GM20000 (cell line): ENCODE data around the gene ANKRD44.
A peak's percentile ranks its signal among the peaks of the same experiment; 100 is the strongest.

Source experiments
- DNase-seq: peaks from one replicate; pipeline ENCODE4 v3.0.0; 2012; ENCODE audit warnings: low spot score
- CTCF ChIP-seq: IDR thresholded peaks from 2 replicates; pipeline ENCODE4 v1.5.1; 2012; ENCODE audit warnings: mild to moderate bottlenecking, control low read depth; ENCODE audit errors: extremely low read depth, missing control alignments

The ANKRD44 gene

GRCh38 chr2:197156771-197157170, 153.8 kb downstream of the ANKRD44 start:
- DNase-seq: no peak
- no peak for TF ChIP-seq CTCF

GRCh38 chr2:197152451-197153228, 157.9 kb downstream of the ANKRD44 start:
- DNase-seq: no peak
- no peak for TF ChIP-seq CTCF

- no peak for DNase-seq
- no peak for TF ChIP-seq CTCF
Observed at GRCh38 chr2:197149546-197149945, 161.0 kb downstream of the ANKRD44 start.

GRCh38 chr2:197148401-197148800, 162.2 kb downstream of the ANKRD44 start:
- no peak for DNase-seq
- TF ChIP-seq CTCF: no peak

GRCh38 chr2:197147942-197148341, 162.6 kb downstream of the ANKRD44 start:
- no peak for TF ChIP-seq CTCF
- DNase-seq: no peak

GRCh38 chr2:197146995-197147394, 163.6 kb downstream of the ANKRD44 start:
- DNase-seq: no peak
- TF ChIP-seq CTCF: no peak

- peak; percentile 57 for DNase-seq
- no peak for TF ChIP-seq CTCF
Observed at GRCh38 chr2:197145471-197146056, 165.0 kb downstream of the ANKRD44 start.
